ENCODE results near the gene GYS1. TPM values are rescaled to one million over a fixed set of nuclear protein-coding genes. Genes with fewer than 3 reads are reported as not detected.
A peak's percentile ranks its signal among the peaks of the same experiment; 100 is the strongest.

The GYS1 gene

GRCh38 chr19:48918801-48919247 lies 74.3 kb downstream of the GYS1 start:
- Histone ChIP-seq H3K4ac (ENCODE audit: low read depth in 1 of 2, low read length in 2 of 2) (no peak overlapping the region), H3K9ac (ENCODE audit: low read length) (no peak overlapping the region), H3K4me2 (ENCODE audit: low read length, poor library complexity, severe bottlenecking) (no peak overlapping the region), H4K8ac (ENCODE audit: low read length) (no peak overlapping the region), H3K4me1 (ENCODE audit: control insufficient read depth, insufficient read depth, low read depth, low read length) (no peaks in the 10 kb centered on the region), H3K9me3 (ENCODE audit: control insufficient read depth, low read length) (no peaks in the 10 kb centered on the region), H3K27me3 (ENCODE audit: control insufficient read depth in 1 of 2, insufficient read depth in 1 of 2, low read length in 2 of 2) (no peaks in the 10 kb centered on the region), H2AK5ac (ENCODE audit: low read length, severe bottlenecking) (no peak overlapping the region), H3K18ac (ENCODE audit: low read depth in 1 of 2, low read length in 2 of 2) (no peak overlapping the region), H3K79me1 (replicated peaks; ENCODE audit: low read length, poor library complexity, severe bottlenecking) (no peaks in the 10 kb centered on the region), H2AFZ (ENCODE audit: low read depth, low read length) (no peak overlapping the region), H3K36me3 (ENCODE audit: control insufficient read depth in 1 of 2, insufficient read depth in 2 of 2, low read depth in 1 of 2, low read length in 2 of 2) (peaks cover 73 to 76% of the 10 kb centered on the region in 2 experiments), H3K23ac (ENCODE audit: low read length in 2 of 2) (no peak overlapping the region), H2BK5ac (ENCODE audit: low read depth, low read length, poor library complexity, severe bottlenecking) (no peak overlapping the region), H4K91ac (ENCODE audit: low read length) (no peak overlapping the region), H3K14ac (ENCODE audit: low read length in 2 of 2) (no peak overlapping the region), H2BK12ac (ENCODE audit: low read length in 2 of 2) (no peak overlapping the region), H2BK15ac (ENCODE audit: low read depth, poor library complexity, severe bottlenecking) (no peak overlapping the region), H3K27ac (ENCODE audit: low read length, poor library complexity, severe bottlenecking) (no peak overlapping the region), H2BK120ac (ENCODE audit: low read depth, low read length) (no peak overlapping the region), H3K4me3 (ENCODE audit: insufficient read depth in 1 of 2, low read depth in 1 of 2, low read length in 2 of 2) (no peak overlapping the region)
- peak; percentile 25 for DNase-seq
- 86% methylated on average over 16 of the region's 18 CpGs for WGBS

Small RNA genes lying within 50 kb of the gene (small RNA-seq; reads per million reads assigned to genes)
- not detected for gene AC026803.1 (ENCODE audit: low read depth)
- not detected for gene MIR6798 (ENCODE audit: low read depth)

All from mesenchymal stem cell (in vitro differentiated cells and primary cell).